Measurements from ENCODE around the gene RAP1A.

- TF ChIP-seq, protein P1, sequence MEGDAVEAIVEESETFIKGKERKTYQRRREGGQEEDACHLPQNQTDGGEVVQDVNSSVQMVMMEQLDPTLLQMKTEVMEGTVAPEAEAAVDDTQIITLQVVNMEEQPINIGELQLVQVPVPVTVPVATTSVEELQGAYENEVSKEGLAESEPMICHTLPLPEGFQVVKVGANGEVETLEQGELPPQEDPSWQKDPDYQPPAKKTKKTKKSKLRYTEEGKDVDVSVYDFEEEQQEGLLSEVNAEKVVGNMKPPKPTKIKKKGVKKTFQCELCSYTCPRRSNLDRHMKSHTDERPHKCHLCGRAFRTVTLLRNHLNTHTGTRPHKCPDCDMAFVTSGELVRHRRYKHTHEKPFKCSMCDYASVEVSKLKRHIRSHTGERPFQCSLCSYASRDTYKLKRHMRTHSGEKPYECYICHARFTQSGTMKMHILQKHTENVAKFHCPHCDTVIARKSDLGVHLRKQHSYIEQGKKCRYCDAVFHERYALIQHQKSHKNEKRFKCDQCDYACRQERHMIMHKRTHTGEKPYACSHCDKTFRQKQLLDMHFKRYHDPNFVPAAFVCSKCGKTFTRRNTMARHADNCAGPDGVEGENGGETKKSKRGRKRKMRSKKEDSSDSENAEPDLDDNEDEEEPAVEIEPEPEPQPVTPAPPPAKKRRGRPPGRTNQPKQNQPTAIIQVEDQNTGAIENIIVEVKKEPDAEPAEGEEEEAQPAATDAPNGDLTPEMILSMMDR (IDR thresholded peaks at IDR 0.05 in 8 of 11, conservative IDR thresholded peaks at IDR 0.05 in 3 of 11) = no peak
- no peak for TF ChIP-seq POLR2A (IDR thresholded peaks at IDR 0.05)
These were observed 117.1 kb downstream of the RAP1A start for GRCh38 chr1:111736548-111737215.

Measured in spleen (tissue), 7 donors.